CD14-positive monocyte (primary cell): Measurements from ENCODE around the gene TNNT2. TPM values are rescaled to one million over a fixed set of nuclear protein-coding genes. Genes with fewer than 3 reads are reported as not detected.

ENCODE experiments used
- DNase-seq, 3 donors: peaks; one replicate each; pipeline ENCODE4 v3.0.0-alpha.2; 2011 to 2022
- H2AFZ ChIP-seq: 2 replicates; pipeline ENCODE4 v1.6.0; 2012; ENCODE audit warnings: mild to moderate bottlenecking, low read depth, low read length, inconsistent platforms; ENCODE audit not compliant: insufficient read depth, poor library complexity, severe bottlenecking
- H3K27ac ChIP-seq, 2 donors: 1 replicate in 1 of 2; 2 replicates in 1 of 2; pipeline ENCODE4 v1.5.1; 2012 to 2013; ENCODE audit warnings: low read length in 2 of 2, control low read depth in 1 of 2, inconsistent platforms in 1 of 2, low read depth in 1 of 2, mild to moderate bottlenecking in 1 of 2
- H3K27me3 ChIP-seq, 2 donors: one replicate each; pipeline versions ENCODE4 v1.6.0 to v1.6.1; 2011 to 2013; ENCODE audit warnings: low read length in 2 of 2; ENCODE audit not compliant: control insufficient read depth in 2 of 2, insufficient read depth in 2 of 2
- H3K36me3 ChIP-seq, 2 donors: replicated peaks in 1 of 2; 1 replicate in 1 of 2; 2 replicates in 1 of 2; pipeline versions ENCODE4 v1.5.1 to v1.6.1; 2012 to 2013; ENCODE audit warnings: low read length in 2 of 2, control low read depth in 1 of 2, inconsistent platforms in 1 of 2, mild to moderate bottlenecking in 1 of 2; ENCODE audit not compliant: insufficient read depth in 2 of 2, control insufficient read depth in 1 of 2
- H3K4me1 ChIP-seq, 2 donors: 1 replicate in 1 of 2; 2 replicates in 1 of 2; pipeline versions ENCODE4 v1.5.1 to v1.6.1; 2012 to 2013; ENCODE audit warnings: low read length in 2 of 2, control low read depth in 1 of 2, inconsistent platforms in 1 of 2, mild to moderate bottlenecking in 1 of 2, moderate library complexity in 1 of 2; ENCODE audit not compliant: insufficient read depth in 2 of 2, control insufficient read depth in 1 of 2
- H3K4me2 ChIP-seq: replicated peaks from 2 replicates; pipeline ENCODE3; 2012; ENCODE audit warnings: low read length, moderate library complexity, mild to moderate bottlenecking; ENCODE audit not compliant: poor library complexity, severe bottlenecking; ENCODE audit errors: extremely low read depth
- H3K4me3 ChIP-seq, 3 experiments: fragments of 200-600 bp in 1 of 3; sonication (generic) in 1 of 3; replicated peaks in 1 of 3; 1 replicate in 2 of 3; 2 replicates in 1 of 3; pipeline ENCODE4 v1.5.1; 2011 to 2013; ENCODE audit warnings: low read length in 3 of 3, mild to moderate bottlenecking in 3 of 3, control low read depth in 2 of 3, low read depth in 2 of 3, inconsistent platforms in 1 of 3, moderate library complexity in 1 of 3
- H3K79me2 ChIP-seq: 2 replicates; pipeline ENCODE4 v1.6.0; 2012; ENCODE audit warnings: mild to moderate bottlenecking, control low read depth, inconsistent platforms, low read length, moderate library complexity; ENCODE audit not compliant: insufficient read depth
- H3K9ac ChIP-seq: 2 replicates; pipeline ENCODE4 v1.6.0; 2017; ENCODE audit warnings: low read length, mild to moderate bottlenecking; ENCODE audit not compliant: insufficient read depth, poor library complexity, severe bottlenecking
- H3K9me3 ChIP-seq, 2 donors: replicated peaks in 1 of 2; 1 replicate in 1 of 2; 2 replicates in 1 of 2; pipeline versions ENCODE4 v1.5.1 to v1.6.1; 2012 to 2013; ENCODE audit warnings: low read length in 2 of 2, control low read depth in 1 of 2; ENCODE audit not compliant: control insufficient read depth in 1 of 2, insufficient read depth in 1 of 2
- H4K20me1 ChIP-seq: 2 replicates; pipeline ENCODE4 v1.6.0; 2012; ENCODE audit warnings: mild to moderate bottlenecking, low read length, control low read depth, moderate library complexity; ENCODE audit not compliant: insufficient read depth
- H3K27ac Mint-ChIP-seq, 7 donors: one replicate each; pipeline ENCODE4 v1.8.0; 2020; ENCODE audit warnings: mild to moderate bottlenecking in 7 of 7, mixed read lengths in 7 of 7, moderate library complexity in 6 of 7, inconsistent platforms in 2 of 7
- H3K27me3 Mint-ChIP-seq, 3 donors: one replicate each; pipeline ENCODE4 v1.8.0; 2021 to 2022; ENCODE audit warnings: low read depth in 3 of 3, mild to moderate bottlenecking in 3 of 3, mixed read lengths in 3 of 3, moderate library complexity in 3 of 3, inconsistent platforms in 1 of 3
- H3K36me3 Mint-ChIP-seq, 2 donors: one replicate each; pipeline ENCODE4 v1.8.0; 2020; ENCODE audit warnings: mixed read lengths in 2 of 2, inconsistent platforms in 1 of 2, mild to moderate bottlenecking in 1 of 2
- H3K4me1 Mint-ChIP-seq: one replicate; pipeline ENCODE4 v1.8.0; 2020; ENCODE audit warnings: mild to moderate bottlenecking, mixed read lengths
- H3K4me3 Mint-ChIP-seq, 2 donors: one replicate each; pipeline ENCODE4 v1.8.0; 2020; ENCODE audit warnings: mild to moderate bottlenecking in 2 of 2, mixed read lengths in 2 of 2, moderate library complexity in 1 of 2
- H3K9me3 Mint-ChIP-seq, 7 donors: one replicate each; pipeline ENCODE4 v1.8.0; 2020 to 2022; ENCODE audit warnings: mixed read lengths in 7 of 7, mild to moderate bottlenecking in 6 of 7, moderate library complexity in 6 of 7, inconsistent platforms in 2 of 7
- WGBS: methylation state at CpG from one replicate; pipeline ENCODE4 v1.1.5; 2013; ENCODE audit warnings: missing lambda C conversion rate; ENCODE audit not compliant: insufficient coverage; 5-methylcytosine and 5-hydroxymethylcytosine counted together
- intact Hi-C, 2 donors: fragments of 100-400 bp; cut with micrococcal nuclease; formaldehyde crosslinking; loops; one replicate each; pipeline versions ENCODE4 v1.15.0 to v1.15.1; 2023
- polyA plus RNA-seq, 3 donors: library from polyadenylated mRNA; depleted of rRNA in 1 of 3; unstranded in 2 of 3; stranded (reverse) in 1 of 3; fragments of 300-500 nt in 2 of 3; fragments of >200 nt in 1 of 3; fragmentation: Illumina TruSeq in 2 of 3; gene quantifications; 1 replicate in 2 of 3; 2 replicates in 1 of 3; pipeline ENCODE4 v1.2.3, GENCODE V29; 2012 to 2021
- TF ChIP-seq, protein P1 (sequence below): fragments of 200-600 bp; IDR thresholded peaks from one replicate; pipeline ENCODE4 v1.8.0; 2022; ENCODE audit warnings: antibody characterized with exemption, mild to moderate bottlenecking

Gene TNNT2
- polyA plus RNA-seq, 3 donors = not detected

DNA sequence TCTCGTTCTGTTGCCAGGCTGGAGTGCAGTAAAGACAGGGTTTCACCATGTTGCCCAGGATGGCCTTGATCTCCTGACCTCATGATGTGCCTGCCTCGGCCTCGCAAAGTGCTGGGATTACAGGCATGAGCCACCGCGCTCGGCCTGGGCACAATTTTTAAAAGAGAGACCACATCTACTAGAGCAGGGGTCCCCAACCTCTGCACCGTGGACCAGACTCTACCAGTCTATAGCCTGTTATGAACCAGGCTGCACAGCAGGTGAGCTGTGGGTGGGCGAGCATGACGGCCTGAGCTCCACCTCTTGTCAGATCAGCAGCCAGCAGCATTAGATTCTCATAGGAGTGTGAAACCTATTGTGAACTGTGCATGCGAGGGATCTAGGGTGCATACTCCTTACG is 20.8 kb downstream of the TNNT2 start:
- TF ChIP-seq, protein P1, sequence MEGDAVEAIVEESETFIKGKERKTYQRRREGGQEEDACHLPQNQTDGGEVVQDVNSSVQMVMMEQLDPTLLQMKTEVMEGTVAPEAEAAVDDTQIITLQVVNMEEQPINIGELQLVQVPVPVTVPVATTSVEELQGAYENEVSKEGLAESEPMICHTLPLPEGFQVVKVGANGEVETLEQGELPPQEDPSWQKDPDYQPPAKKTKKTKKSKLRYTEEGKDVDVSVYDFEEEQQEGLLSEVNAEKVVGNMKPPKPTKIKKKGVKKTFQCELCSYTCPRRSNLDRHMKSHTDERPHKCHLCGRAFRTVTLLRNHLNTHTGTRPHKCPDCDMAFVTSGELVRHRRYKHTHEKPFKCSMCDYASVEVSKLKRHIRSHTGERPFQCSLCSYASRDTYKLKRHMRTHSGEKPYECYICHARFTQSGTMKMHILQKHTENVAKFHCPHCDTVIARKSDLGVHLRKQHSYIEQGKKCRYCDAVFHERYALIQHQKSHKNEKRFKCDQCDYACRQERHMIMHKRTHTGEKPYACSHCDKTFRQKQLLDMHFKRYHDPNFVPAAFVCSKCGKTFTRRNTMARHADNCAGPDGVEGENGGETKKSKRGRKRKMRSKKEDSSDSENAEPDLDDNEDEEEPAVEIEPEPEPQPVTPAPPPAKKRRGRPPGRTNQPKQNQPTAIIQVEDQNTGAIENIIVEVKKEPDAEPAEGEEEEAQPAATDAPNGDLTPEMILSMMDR = no peak
- Mint-ChIP-seq H3K4me1 (no peaks in the 10 kb centered on the region), H3K9me3 (no peaks in the 10 kb centered on the region), H3K36me3 (no peaks in the 10 kb centered on the region), H3K4me3 (no peak overlapping the region), H3K27me3 (peaks cover 2 to 10% (median 8%) of the 10 kb centered on the region in 3 donors), H3K27ac (no peak overlapping the region)
- no peak overlapping the region for H2AFZ ChIP-seq
- WGBS = 95% methylated on average over 10 of the region's 11 CpGs
- no peaks in the 10 kb centered on the region for H4K20me1 ChIP-seq
- no peak overlapping the region for H3K9ac ChIP-seq
- intact Hi-C loops = no loop called here
- H3K36me3 ChIP-seq = no peaks in the 10 kb centered on the region
- no peak overlapping the region for H3K4me2 ChIP-seq
- H3K79me2 ChIP-seq = no peaks in the 10 kb centered on the region
- H3K27me3 ChIP-seq = no peaks in the 10 kb centered on the region
- no peak overlapping the region for H3K4me3 ChIP-seq
- no peaks in the 10 kb centered on the region for H3K4me1 ChIP-seq
- DNase-seq = no peak
- H3K27ac ChIP-seq = no peak overlapping the region
- H3K9me3 ChIP-seq = no peaks in the 10 kb centered on the region

DNA sequence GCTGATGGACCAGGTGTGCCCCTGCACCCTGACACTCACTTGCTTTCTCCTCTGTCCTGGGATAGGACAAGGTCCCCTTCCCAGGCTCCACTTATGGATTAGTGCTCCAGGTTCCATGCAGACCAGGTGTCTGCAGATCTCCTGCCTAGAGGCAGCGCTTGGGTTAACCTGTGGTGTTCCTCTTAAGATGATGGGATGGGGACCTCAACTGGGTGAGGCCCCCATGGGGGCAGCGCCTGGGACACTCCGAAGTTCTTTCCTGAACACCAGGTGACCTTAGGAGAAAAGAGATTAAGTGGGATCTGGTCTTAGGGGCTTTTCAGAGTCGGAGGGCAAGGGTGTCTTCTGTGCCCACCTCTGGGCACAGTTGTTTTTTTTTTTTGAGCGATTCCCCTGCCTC is 21.2 kb downstream of the TNNT2 start:
- Histone ChIP-seq H3K36me3 (no peaks in the 10 kb centered on the region), H3K9ac (no peak overlapping the region), H3K27ac (no peak overlapping the region), H3K79me2 (no peaks in the 10 kb centered on the region), H3K4me2 (no peak overlapping the region), H3K4me3 (no peak overlapping the region), H2AFZ (no peak overlapping the region), H4K20me1 (no peaks in the 10 kb centered on the region), H3K4me1 (no peaks in the 10 kb centered on the region), H3K9me3 (no peaks in the 10 kb centered on the region), H3K27me3 (no peaks in the 10 kb centered on the region)
- intact Hi-C loops = no loop called here
- Mint-ChIP-seq H3K9me3 (no peaks in the 10 kb centered on the region), H3K4me1 (no peaks in the 10 kb centered on the region), H3K36me3 (no peaks in the 10 kb centered on the region), H3K4me3 (no peak overlapping the region), H3K27ac (no peak overlapping the region), H3K27me3 (peaks cover 2 to 12% (median 8%) of the 10 kb centered on the region in 3 donors)
- TF ChIP-seq, protein P1 = no peak
- WGBS = 97% methylated on average over 3 of the region's 5 CpGs
- no peak for DNase-seq
